Colonic mucosa (tissue), 4 donors: ENCODE measurements around the gene ACAP1. TPM values are rescaled to one million over a fixed set of nuclear protein-coding genes. Genes with fewer than 3 reads are reported as not detected.

Source experiments
- DNase-seq: peaks from one replicate; pipeline ENCODE4 v3.0.0-alpha.2; 2020
- H3K27ac ChIP-seq: fragments of 200-600 bp; one replicate; pipeline ENCODE4 v1.8.0; 2021
- H3K27me3 ChIP-seq: fragments of 200-600 bp; one replicate; pipeline ENCODE4 v1.8.0; 2021
- H3K36me3 ChIP-seq: fragments of 200-600 bp; one replicate; pipeline ENCODE4 v1.8.0; 2021
- H3K4me1 ChIP-seq: fragments of 200-600 bp; one replicate; pipeline ENCODE4 v1.8.0; 2021; ENCODE audit warnings: mild to moderate bottlenecking
- H3K4me3 ChIP-seq: fragments of 200-600 bp; one replicate; pipeline ENCODE4 v1.8.0; 2021
- H3K9ac ChIP-seq, 2 donors: one replicate each; pipeline ENCODE4 v1.7.0; 2013; ENCODE audit warnings: control low read depth in 2 of 2, low read depth in 2 of 2, low read length in 2 of 2
- H3K9me3 ChIP-seq: fragments of 200-600 bp; one replicate; pipeline ENCODE4 v1.8.0; 2021
- intact Hi-C: fragments of 100-400 bp; cut with DNase I; formaldehyde crosslinking; loops from one replicate; pipeline ENCODE4 v1.14.1; 2022
- total RNA-seq, 2 donors: library from RNA; stranded (reverse); fragmentation: NEBNext Ultra II Directional in 1 of 2; extraction: Animal tissue kit (Norgen Biotek cat#: 25700) in 1 of 2; gene quantifications; one replicate each; pipeline ENCODE4 v1.2.1, GENCODE V29; 2021
- TF ChIP-seq, protein P1 (sequence below): fragments of 200-600 bp; IDR thresholded peaks from one replicate; pipeline ENCODE4 v1.8.0; 2022; ENCODE audit warnings: antibody characterized with exemption, mild to moderate bottlenecking
- donor health status: healthy.
- donor health status: DM: no; HTN: no; CAD: no.
- donor health status: DM: no; HTN: no; CAD: no.

Gene ACAP1
- total RNA-seq, 2 donors from 2014 or later: 7.4 to 12.1 TPM

DNA sequence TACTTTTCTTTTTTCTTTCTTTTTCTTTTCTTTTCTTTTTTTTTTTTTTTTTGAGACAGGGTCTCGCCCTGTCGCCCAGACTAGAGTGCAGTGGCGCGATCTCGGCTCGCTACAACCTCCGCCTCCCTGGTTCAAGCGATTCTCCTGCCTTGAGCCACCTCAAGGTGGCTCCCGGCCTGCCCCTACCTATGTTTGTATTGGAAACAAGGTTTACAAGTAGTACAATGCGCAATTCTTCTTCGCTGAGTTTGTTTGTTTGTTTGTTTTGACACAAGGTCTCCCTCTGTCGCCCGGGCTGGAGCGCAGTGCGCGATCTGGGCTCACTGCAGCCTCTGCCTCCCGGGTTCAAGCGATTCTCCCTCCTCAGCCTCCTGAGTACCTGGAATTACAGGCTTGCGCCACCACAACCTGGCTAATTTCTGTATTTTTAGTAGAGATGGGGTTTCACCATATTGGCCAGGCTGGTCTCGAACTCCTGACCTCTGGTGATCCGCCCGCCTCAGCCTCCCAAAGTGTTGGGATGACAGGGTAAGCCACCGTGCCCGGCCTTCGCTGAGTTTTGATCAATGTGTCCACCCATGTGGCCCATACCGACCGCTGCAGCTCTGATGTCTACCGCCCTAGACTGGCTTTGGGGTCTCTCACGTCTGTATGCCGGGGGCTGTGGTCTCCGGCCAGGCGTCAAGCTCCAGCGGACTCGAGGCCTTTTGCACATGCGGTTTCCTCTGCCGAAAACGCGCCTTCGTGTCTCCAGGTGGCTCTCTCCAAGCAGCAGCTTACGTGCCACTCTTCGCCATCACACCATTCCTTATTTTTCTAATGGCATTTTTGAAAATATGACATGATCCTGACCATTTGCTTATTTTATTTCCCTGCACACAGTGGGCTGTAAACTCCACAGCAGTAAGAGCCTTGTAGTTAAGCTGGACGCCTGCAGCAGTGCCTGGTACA is 40.8 kb upstream of the ACAP1 start:
- H3K27me3 ChIP-seq: peaks cover 4% of the 10 kb centered on the region
- peaks cover 16% of the 10 kb centered on the region for H3K4me1 ChIP-seq
- H3K9me3 ChIP-seq: no peaks in the 10 kb centered on the region
- peak overlapping the region; percentile 80 for H3K27ac ChIP-seq
- intact Hi-C loops: loop anchor here (5.0 kb wide), 1 partner anchor 33 kb away; the partner anchor contains the start of gene CLDN7
- H3K9ac ChIP-seq: peak overlapping the region; percentile 50 to 74
- DNase-seq: peak; percentile 38
- TF ChIP-seq, protein P1, sequence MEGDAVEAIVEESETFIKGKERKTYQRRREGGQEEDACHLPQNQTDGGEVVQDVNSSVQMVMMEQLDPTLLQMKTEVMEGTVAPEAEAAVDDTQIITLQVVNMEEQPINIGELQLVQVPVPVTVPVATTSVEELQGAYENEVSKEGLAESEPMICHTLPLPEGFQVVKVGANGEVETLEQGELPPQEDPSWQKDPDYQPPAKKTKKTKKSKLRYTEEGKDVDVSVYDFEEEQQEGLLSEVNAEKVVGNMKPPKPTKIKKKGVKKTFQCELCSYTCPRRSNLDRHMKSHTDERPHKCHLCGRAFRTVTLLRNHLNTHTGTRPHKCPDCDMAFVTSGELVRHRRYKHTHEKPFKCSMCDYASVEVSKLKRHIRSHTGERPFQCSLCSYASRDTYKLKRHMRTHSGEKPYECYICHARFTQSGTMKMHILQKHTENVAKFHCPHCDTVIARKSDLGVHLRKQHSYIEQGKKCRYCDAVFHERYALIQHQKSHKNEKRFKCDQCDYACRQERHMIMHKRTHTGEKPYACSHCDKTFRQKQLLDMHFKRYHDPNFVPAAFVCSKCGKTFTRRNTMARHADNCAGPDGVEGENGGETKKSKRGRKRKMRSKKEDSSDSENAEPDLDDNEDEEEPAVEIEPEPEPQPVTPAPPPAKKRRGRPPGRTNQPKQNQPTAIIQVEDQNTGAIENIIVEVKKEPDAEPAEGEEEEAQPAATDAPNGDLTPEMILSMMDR: no peak
- peak overlapping the region; percentile 26 for H3K4me3 ChIP-seq
- H3K36me3 ChIP-seq: no peaks in the 10 kb centered on the region

DNA sequence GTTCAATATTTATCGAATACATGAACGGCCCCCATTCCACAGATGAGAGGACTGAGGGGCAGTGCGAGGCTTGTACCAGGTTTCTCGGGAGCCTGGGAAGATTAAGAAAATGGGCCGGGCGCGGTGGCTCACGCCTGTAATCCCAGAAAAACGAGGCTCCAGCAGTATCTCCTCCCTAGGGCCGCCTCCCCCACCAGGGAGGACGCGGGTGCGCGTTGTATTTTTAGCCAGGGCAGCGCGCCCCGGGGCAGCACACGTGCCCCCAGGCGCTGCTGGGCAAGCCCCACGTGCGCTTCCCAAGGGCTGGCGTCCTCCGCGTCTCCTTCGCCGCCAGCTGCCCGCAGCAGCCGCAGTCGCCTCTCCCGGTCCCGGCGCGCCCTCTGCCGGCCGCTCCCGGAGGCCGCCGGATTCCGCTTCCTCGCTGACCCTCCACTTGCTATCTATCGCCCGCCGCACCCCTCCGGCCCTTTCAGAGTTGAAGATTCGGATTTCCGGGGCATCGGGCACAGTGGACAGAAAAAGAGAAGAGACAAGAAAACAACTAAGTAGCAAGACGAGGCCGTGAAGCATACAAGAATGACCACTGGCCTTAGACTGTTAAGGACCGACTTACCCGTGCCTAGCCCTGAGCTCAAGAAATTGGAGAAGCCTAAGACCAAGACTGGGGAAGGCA is 40.0 kb upstream of the ACAP1 start:
- Histone ChIP-seq H3K36me3 (no peaks in the 10 kb centered on the region), H3K4me1 (peaks cover 16% of the 10 kb centered on the region), H3K9ac (peak overlapping the region; percentile 35 to 74), H3K27me3 (peaks cover 4% of the 10 kb centered on the region), H3K27ac (no peak overlapping the region), H3K4me3 (peak overlapping the region; percentile 6), H3K9me3 (no peaks in the 10 kb centered on the region)
- TF ChIP-seq, protein P1: peak; percentile 90
- intact Hi-C loops: loop anchor here (5.0 kb wide), 1 partner anchor 34 kb away; the partner anchor contains the start of gene CLDN7
- DNase-seq: peak; percentile 83

DNA sequence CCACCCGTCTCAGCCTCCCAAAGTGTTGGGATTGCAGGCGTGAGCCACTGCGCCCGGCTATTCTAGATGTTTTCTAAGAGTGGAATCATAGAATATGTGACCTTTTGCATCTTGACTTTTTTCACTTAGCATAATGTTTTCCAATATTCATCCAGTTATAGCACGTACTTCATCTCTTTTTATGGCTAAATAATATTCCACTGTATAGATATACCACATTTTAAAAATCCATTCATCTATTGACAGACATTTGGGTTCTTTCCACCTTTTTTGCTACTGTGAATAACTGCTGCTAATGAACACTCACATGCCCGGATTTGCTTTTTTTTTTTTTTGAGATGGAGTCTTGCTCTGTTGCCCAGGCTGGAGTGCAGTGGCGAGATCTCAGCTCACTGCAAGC is 32.1 kb upstream of the ACAP1 start:
- H3K9ac ChIP-seq: no peak overlapping the region
- no peaks in the 10 kb centered on the region for H3K9me3 ChIP-seq
- intact Hi-C loops: no loop called here
- TF ChIP-seq, protein P1: no peak
- H3K27ac ChIP-seq: no peak overlapping the region
- DNase-seq: no peak
- H3K4me3 ChIP-seq: no peak overlapping the region
- no peaks in the 10 kb centered on the region for H3K36me3 ChIP-seq
- H3K4me1 ChIP-seq: no peaks in the 10 kb centered on the region
- no peaks in the 10 kb centered on the region for H3K27me3 ChIP-seq

DNA sequence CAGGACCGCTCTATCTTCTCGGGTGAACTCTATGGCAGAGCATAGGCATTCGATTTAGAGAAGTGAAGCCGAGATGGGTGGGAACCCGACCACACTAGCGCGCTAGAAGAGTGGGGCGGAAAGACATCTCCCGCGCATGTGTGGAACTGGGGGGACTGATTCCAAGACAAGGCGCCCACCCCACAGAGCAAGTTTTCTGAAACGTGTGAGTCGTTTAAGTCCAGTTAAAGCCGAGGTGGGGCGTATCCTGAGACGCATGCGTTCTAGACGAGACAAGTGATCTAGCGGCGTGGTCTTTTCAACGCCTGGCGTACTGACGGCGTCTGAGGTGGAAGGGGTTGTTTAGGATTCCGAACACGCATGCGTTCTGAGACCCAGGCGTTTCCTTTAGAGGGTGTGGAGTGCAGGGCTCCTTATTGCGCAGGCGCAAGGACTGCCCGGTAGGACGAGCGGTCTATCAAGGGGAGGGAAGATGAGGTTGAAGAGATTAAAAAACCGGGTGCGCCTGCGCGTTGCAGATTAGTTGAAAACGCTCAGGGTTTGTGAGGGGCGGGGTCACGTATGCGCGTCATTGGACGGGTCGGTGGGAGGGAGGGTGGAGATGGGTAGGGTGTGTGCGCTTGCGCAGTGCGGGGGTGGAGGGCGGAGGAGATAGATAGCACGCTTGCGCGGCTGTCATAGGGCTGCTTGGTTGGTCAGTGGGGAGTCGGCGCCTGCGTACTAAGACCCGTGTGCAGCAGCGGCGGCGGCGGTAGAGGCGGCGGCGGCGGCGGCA is 29.2 kb upstream of the ACAP1 start, which contains the start of gene EIF5A:
EIF5A (plus strand) TSS at position 718 of the 775 bp plus-strand sequence. CDS start 2,008 bp downstream, outside the sequence.
- peak within 1 kb of the TSS; percentile 79 to 98 for H3K9ac ChIP-seq
- intact Hi-C loops: no loop called here
- TF ChIP-seq, protein P1: no peak

More for the DNA sequence above, 29.2 kb upstream of the ACAP1 start, which contains the start of gene EIF5A:
- DNase-seq: peak; percentile 100
- no peaks in the 10 kb centered on the region for H3K27me3 ChIP-seq
- peaks cover 12% of the 10 kb centered on the region for H3K36me3 ChIP-seq
- peaks cover 7% of the 10 kb centered on the region for H3K4me1 ChIP-seq
- H3K27ac ChIP-seq: peak within 1 kb of the TSS; percentile 92
- H3K4me3 ChIP-seq: peak within 1 kb of the TSS; percentile 74
- H3K9me3 ChIP-seq: no peaks in the 10 kb centered on the region
